Measurements from ENCODE around the gene PSORS1C2. TPM values are rescaled to one million over a fixed set of nuclear protein-coding genes. Genes with fewer than 3 reads are reported as not detected.

The PSORS1C2 gene
- polyA plus RNA-seq, 1 donor (not counting 4 experiments of a cell fraction or from before 2014, with no cell fraction given): not detected

DNA sequence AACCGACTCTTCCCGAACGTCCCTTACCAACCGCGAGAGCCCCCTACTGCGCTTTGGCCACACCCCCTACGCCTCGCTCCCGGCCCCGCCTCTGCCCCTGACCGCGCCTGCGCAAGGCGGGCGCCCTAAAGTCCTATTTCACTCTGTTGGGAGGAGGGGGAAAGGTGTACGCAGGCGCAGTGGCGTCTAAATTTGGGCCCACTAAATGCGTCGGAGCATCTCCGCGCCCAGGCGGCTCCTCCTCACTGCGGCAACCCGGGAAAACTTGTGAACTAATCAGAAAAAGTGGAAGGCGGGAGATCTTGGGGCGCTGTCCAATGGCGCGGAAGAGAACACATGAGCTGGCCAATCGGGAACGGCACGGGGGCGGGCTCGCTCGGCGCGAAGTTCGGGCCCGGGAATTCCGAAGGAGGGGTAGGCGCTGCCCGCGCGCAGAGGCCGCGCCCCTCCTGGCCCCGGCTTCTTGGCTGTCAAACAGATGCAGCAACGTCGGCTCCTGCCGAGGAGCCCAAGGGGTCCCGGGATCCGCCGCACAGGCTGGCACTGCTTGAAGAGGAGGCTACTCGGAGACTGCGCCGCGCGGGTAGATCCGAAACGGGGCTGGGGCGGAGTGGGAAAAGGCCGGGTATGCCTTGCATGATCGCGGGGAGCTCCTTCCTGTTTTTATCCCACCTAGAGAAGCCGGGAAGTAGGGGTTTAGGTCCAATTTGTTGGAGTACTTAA lies 19.4 kb upstream of the PSORS1C2 start, which contains the start of gene TCF19:
TCF19 (plus strand) TSS at position 450 of the 723 bp plus-strand sequence. CDS start 881 bp downstream, outside the sequence.
- Histone ChIP-seq H3K36me3 (ENCODE audit: control insufficient read depth in 2 of 2, extremely low read depth in 1 of 2, insufficient read depth in 2 of 2, low read length in 2 of 2) (peaks cover 0 to 2% of the 10 kb centered on the region in 2 experiments), H3K27ac (ENCODE audit: control insufficient read depth, insufficient read depth, low read length) (peak within 1 kb of the TSS; percentile 59), H3K79me2 (ENCODE audit: control insufficient read depth, insufficient read depth, low read length) (peaks cover 10% of the 10 kb centered on the region), H3K4me1 (ENCODE audit: control insufficient read depth, extremely low read depth, insufficient read depth, low read length) (peaks cover 13% of the 10 kb centered on the region), H3K9me3 (ENCODE audit: control insufficient read depth, low read depth, low read length) (no peaks in the 10 kb centered on the region), H3K9me1 (ENCODE audit: control insufficient read depth, extremely low read depth, insufficient read depth, low read length) (no peaks in the 10 kb centered on the region), H2AFZ (ENCODE audit: control insufficient read depth, low read length) (peak within 1 kb of the TSS; percentile 92), H3K27me3 (ENCODE audit: control insufficient read depth, extremely low read depth, insufficient read depth, low read length) (no peaks in the 10 kb centered on the region), H4K20me1 (ENCODE audit: control insufficient read depth, extremely low read depth, insufficient read depth, low read length) (no peaks in the 10 kb centered on the region), H3K9ac (ENCODE audit: control insufficient read depth, extremely low read depth, insufficient read depth, low read length) (peak within 1 kb of the TSS; percentile 81), H3K4me2 (ENCODE audit: control insufficient read depth, extremely low read depth, insufficient read depth, low read depth, low read length) (peak within 1 kb of the TSS; percentile 94), H3K4me3 (ENCODE audit: control insufficient read depth in 2 of 3, extremely low read depth in 1 of 3, insufficient read depth in 2 of 3, low read depth in 1 of 3, low read length in 3 of 3) (peak within 1 kb of the TSS; percentile 69 to 94 (median 85))
- FAIRE-seq (peak; percentile 55), DNase-seq (ENCODE audit: low read depth, low spot score) (peak; percentile 96)
- TF ChIP-seq EZH2 (IDR thresholded peaks at IDR 0.05; ENCODE audit: low read length): no peak
- TF ChIP-seq, protein P1, sequence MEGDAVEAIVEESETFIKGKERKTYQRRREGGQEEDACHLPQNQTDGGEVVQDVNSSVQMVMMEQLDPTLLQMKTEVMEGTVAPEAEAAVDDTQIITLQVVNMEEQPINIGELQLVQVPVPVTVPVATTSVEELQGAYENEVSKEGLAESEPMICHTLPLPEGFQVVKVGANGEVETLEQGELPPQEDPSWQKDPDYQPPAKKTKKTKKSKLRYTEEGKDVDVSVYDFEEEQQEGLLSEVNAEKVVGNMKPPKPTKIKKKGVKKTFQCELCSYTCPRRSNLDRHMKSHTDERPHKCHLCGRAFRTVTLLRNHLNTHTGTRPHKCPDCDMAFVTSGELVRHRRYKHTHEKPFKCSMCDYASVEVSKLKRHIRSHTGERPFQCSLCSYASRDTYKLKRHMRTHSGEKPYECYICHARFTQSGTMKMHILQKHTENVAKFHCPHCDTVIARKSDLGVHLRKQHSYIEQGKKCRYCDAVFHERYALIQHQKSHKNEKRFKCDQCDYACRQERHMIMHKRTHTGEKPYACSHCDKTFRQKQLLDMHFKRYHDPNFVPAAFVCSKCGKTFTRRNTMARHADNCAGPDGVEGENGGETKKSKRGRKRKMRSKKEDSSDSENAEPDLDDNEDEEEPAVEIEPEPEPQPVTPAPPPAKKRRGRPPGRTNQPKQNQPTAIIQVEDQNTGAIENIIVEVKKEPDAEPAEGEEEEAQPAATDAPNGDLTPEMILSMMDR (optimal IDR thresholded peaks at IDR 0.05 in 1 of 3, IDR thresholded peaks at IDR 0.05 in 1 of 3, conservative IDR thresholded peaks at IDR 0.05 in 1 of 3; ENCODE audit: extremely low read depth in 1 of 3, insufficient read depth in 2 of 3, low read length in 3 of 3): no peak
- dilution Hi-C loops (cut with MboI; ENCODE audit: extremely low pct_ligation_motif_present, low sequenced_read_pairs): no loop called here

DNA sequence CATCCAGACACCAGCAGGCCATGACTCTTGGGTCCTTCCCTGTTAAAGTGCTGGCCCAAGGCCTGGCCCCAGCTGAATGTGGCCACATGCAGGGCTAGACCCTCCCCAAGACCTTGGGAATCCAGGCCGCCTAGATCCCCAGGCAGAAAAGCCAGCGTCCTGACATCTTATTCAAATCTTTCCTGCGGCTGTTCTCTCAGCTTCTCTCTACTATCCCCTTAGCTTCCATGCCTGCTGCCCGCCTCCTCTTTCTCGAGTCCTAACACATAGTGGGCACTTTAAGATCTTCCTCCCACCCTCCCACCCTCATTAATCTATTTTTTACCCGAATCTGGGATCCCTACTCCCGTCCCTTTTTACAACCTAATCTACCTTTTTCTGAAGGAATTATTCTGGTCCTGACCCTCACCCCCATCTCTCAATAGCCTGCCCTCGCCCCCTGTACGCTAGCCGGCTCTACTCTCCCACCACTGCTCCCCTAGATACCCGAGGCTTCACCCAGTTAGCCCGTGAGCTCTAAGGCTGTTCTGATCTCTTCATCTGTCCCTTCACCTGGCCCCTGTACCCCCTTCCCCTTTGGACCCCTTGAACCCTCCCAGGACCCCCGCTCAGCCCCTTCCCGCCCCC lies 18.8 kb upstream of the PSORS1C2 start, which contains the start of gene CCHCR1:
CCHCR1 (minus strand) TSS at position 290 of the 627 bp plus-strand sequence; CDS start at position 88, 202 bp downstream.
- H3K9ac ChIP-seq (ENCODE audit: control insufficient read depth, extremely low read depth, insufficient read depth, low read length): peak within 1 kb of the TSS; percentile 81
- H3K4me2 ChIP-seq (ENCODE audit: control insufficient read depth, extremely low read depth, insufficient read depth, low read depth, low read length): peak within 1 kb of the TSS; percentile 94
- peaks cover 13% of the 10 kb centered on the region for H3K4me1 ChIP-seq (ENCODE audit: control insufficient read depth, extremely low read depth, insufficient read depth, low read length)
- H3K4me3 ChIP-seq (ENCODE audit: control insufficient read depth in 2 of 3, extremely low read depth in 1 of 3, insufficient read depth in 2 of 3, low read depth in 1 of 3, low read length in 3 of 3): peak within 1 kb of the TSS; percentile 69 to 94 (median 85)
- H3K27me3 ChIP-seq (ENCODE audit: control insufficient read depth, extremely low read depth, insufficient read depth, low read length): no peaks in the 10 kb centered on the region
- no peaks in the 10 kb centered on the region for H3K9me1 ChIP-seq (ENCODE audit: control insufficient read depth, extremely low read depth, insufficient read depth, low read length)
- peak within 1 kb of the TSS; percentile 59 for H3K27ac ChIP-seq (ENCODE audit: control insufficient read depth, insufficient read depth, low read length)
- peaks cover 10% of the 10 kb centered on the region for H3K79me2 ChIP-seq (ENCODE audit: control insufficient read depth, insufficient read depth, low read length)
- H2AFZ ChIP-seq (ENCODE audit: control insufficient read depth, low read length): peak within 1 kb of the TSS; percentile 92
- H4K20me1 ChIP-seq (ENCODE audit: control insufficient read depth, extremely low read depth, insufficient read depth, low read length): no peaks in the 10 kb centered on the region
- no peak for DNase-seq (ENCODE audit: low read depth, low spot score)
- TF ChIP-seq, protein P1 (optimal IDR thresholded peaks at IDR 0.05 in 1 of 3, IDR thresholded peaks at IDR 0.05 in 1 of 3, conservative IDR thresholded peaks at IDR 0.05 in 1 of 3; ENCODE audit: extremely low read depth in 1 of 3, insufficient read depth in 2 of 3, low read length in 3 of 3): no peak
- no peak for TF ChIP-seq EZH2 (IDR thresholded peaks at IDR 0.05; ENCODE audit: low read length)
- H3K9me3 ChIP-seq (ENCODE audit: control insufficient read depth, low read depth, low read length): no peaks in the 10 kb centered on the region
- H3K36me3 ChIP-seq (ENCODE audit: control insufficient read depth in 2 of 2, extremely low read depth in 1 of 2, insufficient read depth in 2 of 2, low read length in 2 of 2): peaks cover 0 to 2% of the 10 kb centered on the region in 2 experiments
- no peak for FAIRE-seq
- dilution Hi-C loops (cut with MboI; ENCODE audit: extremely low pct_ligation_motif_present, low sequenced_read_pairs): no loop called here

Measured in keratinocyte (primary cell).